HEK293 (cell line): ENCODE measurements around the gene RTN4.

Source experiments
- CTCF ChIP-seq: fragments of 450-650 bp; formaldehyde crosslinking; IDR thresholded peaks from 2 replicates; pipeline ENCODE4 v1.5.1; 2016; ENCODE audit warnings: missing biosample characterization, missing genetic modification characterization
- YY1 ChIP-seq: fragments of 450-650 bp; formaldehyde crosslinking; IDR thresholded peaks from 2 replicates; pipeline ENCODE4 v1.5.1; 2018; ENCODE audit warnings: missing biosample characterization, missing genetic modification characterization
- ZBTB20 ChIP-seq: fragments of 450-650 bp; formaldehyde crosslinking; IDR thresholded peaks from 2 replicates; pipeline ENCODE4 v1.5.1; 2016; ENCODE audit warnings: missing biosample characterization, missing genetic modification characterization
- ZBTB48 ChIP-seq: fragments of 450-650 bp; formaldehyde crosslinking; IDR thresholded peaks from 2 replicates; pipeline ENCODE4 v1.5.1; 2016; ENCODE audit warnings: missing biosample characterization, missing genetic modification characterization
- ZNF670 ChIP-seq: fragments of 450-650 bp; formaldehyde crosslinking; IDR thresholded peaks from 2 replicates; pipeline ENCODE4 v1.5.1; 2016; ENCODE audit warnings: missing biosample characterization, missing genetic modification characterization, low read depth
- TF ChIP-seq, protein P1 (sequence below): fragments of 450-650 bp; formaldehyde crosslinking; IDR thresholded peaks from 2 replicates; pipeline ENCODE4 v1.5.1; 2016; ENCODE audit warnings: missing biosample characterization, missing genetic modification characterization

DNA sequence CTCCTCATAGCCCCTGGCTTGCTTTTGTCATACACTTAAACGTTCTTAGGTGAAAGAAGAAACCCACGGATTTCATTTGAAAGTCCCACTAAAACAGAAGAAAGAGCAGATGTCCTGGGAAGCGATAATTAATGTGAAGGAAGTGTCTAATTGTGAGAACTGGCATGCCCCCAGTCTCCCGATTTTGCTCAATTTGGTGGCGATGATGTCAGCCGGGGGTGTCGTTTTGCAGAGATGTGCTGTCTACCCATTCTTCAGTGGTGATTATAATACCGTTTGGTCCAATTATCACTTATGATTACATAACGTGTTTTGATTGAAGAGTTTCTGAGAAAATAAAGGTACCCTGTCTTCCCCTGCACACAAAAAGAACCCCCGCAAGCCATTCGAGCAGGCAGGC, 103.1 kb downstream of the RTN4 start:
- TF ChIP-seq CTCF (tag by site-specific recombination): no peak
- TF ChIP-seq, protein P1, sequence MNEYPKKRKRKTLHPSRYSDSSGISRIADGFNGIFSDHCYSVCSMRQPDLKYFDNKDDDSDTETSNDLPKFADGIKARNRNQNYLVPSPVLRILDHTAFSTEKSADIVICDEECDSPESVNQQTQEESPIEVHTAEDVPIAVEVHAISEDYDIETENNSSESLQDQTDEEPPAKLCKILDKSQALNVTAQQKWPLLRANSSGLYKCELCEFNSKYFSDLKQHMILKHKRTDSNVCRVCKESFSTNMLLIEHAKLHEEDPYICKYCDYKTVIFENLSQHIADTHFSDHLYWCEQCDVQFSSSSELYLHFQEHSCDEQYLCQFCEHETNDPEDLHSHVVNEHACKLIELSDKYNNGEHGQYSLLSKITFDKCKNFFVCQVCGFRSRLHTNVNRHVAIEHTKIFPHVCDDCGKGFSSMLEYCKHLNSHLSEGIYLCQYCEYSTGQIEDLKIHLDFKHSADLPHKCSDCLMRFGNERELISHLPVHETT: no peak
- TF ChIP-seq ZBTB48 (tag by site-specific recombination): no peak
- no peak for TF ChIP-seq ZNF670 (tag by site-specific recombination)
- no peak for TF ChIP-seq ZBTB20
- no peak for TF ChIP-seq YY1 (tag by site-specific recombination)
